Measurements from ENCODE around the gene HMX1. TPM values are rescaled to one million over a fixed set of nuclear protein-coding genes. Genes with fewer than 3 reads are reported as not detected.

Gene HMX1
- total RNA-seq, 1 donor from 2014 or later = not detected

GRCh38 chr4:8908206-8908893 lies 36.7 kb upstream of the HMX1 start:
- no peak for DNase-seq (ENCODE audit: low read depth)
- TF ChIP-seq CTCF (conservative IDR thresholded peaks at IDR 0.05; ENCODE audit: low read depth, low read length) = no peak
- no peak overlapping the region for H3K4me3 ChIP-seq (ENCODE audit: low read depth, low read length)

GRCh38 chr4:8907596-8908205 lies 36.1 kb upstream of the HMX1 start:
- no peak for DNase-seq (ENCODE audit: low read depth)
- TF ChIP-seq CTCF (conservative IDR thresholded peaks at IDR 0.05; ENCODE audit: low read depth, low read length) = no peak

GRCh38 chr4:8906991-8907595 lies 35.5 kb upstream of the HMX1 start:
- no peak overlapping the region for H3K4me3 ChIP-seq (ENCODE audit: low read depth, low read length)
- no peak for DNase-seq (ENCODE audit: low read depth)
- TF ChIP-seq CTCF (conservative IDR thresholded peaks at IDR 0.05; ENCODE audit: low read depth, low read length) = no peak

More at GRCh38 chr4:8907596-8908205, 36.1 kb upstream of the HMX1 start:
- no peak overlapping the region for H3K4me3 ChIP-seq (ENCODE audit: low read depth, low read length)

GRCh38 chr4:8906668-8906970 lies 35.0 kb upstream of the HMX1 start:
- H3K4me3 ChIP-seq (ENCODE audit: low read depth, low read length) = no peak overlapping the region
- no peak for TF ChIP-seq CTCF (conservative IDR thresholded peaks at IDR 0.05; ENCODE audit: low read depth, low read length)
- no peak for DNase-seq (ENCODE audit: low read depth)

GRCh38 chr4:8905773-8906667 lies 34.4 kb upstream of the HMX1 start:
- H3K4me3 ChIP-seq (ENCODE audit: low read depth, low read length) = no peak overlapping the region
- no peak for TF ChIP-seq CTCF (conservative IDR thresholded peaks at IDR 0.05; ENCODE audit: low read depth, low read length)
- no peak for DNase-seq (ENCODE audit: low read depth)

- DNase-seq (ENCODE audit: low read depth) = no peak
- TF ChIP-seq CTCF (conservative IDR thresholded peaks at IDR 0.05; ENCODE audit: low read depth, low read length) = no peak
These were observed 33.7 kb upstream of the HMX1 start for GRCh38 chr4:8905226-8905772.

More at GRCh38 chr4:8905226-8905772, 33.7 kb upstream of the HMX1 start:
- no peak overlapping the region for H3K4me3 ChIP-seq (ENCODE audit: low read depth, low read length)

All from epithelial cell of proximal tubule (primary cell).